Lower lobe of right lung (tissue), 2 donors: Measurements from ENCODE around the gene ZG16B. TPM values are rescaled to one million over a fixed set of nuclear protein-coding genes. Genes with fewer than 3 reads are reported as not detected.

Experiments
- ATAC-seq, 2 donors: fragments of 200-7000 bp; cut with Tn5 transposase; one replicate each; pipeline ENCODE4 v1.9.1; 2020 to 2022; ENCODE audit warnings: mild to moderate bottlenecking in 2 of 2, moderate library complexity in 2 of 2
- DNase-seq: peaks from one replicate; pipeline ENCODE4 v3.0.0-alpha.2; 2020
- H3K27ac ChIP-seq: fragments of 200-600 bp; one replicate; pipeline ENCODE4 v1.8.0; 2022
- H3K27me3 ChIP-seq: fragments of 200-600 bp; one replicate; pipeline ENCODE4 v1.8.0; 2022; ENCODE audit warnings: low read depth
- H3K36me3 ChIP-seq: fragments of 200-600 bp; one replicate; pipeline ENCODE4 v1.8.0; 2022; ENCODE audit warnings: mild to moderate bottlenecking
- H3K4me1 ChIP-seq: fragments of 200-600 bp; one replicate; pipeline ENCODE4 v1.8.0; 2022
- H3K4me3 ChIP-seq: fragments of 200-600 bp; one replicate; pipeline ENCODE4 v1.8.0; 2022; ENCODE audit warnings: mild to moderate bottlenecking
- H3K9me3 ChIP-seq: fragments of 200-600 bp; one replicate; pipeline ENCODE4 v1.8.0; 2022
- CTCF ChIP-seq: fragments of 200-600 bp; IDR thresholded peaks from one replicate; pipeline ENCODE4 v1.8.0; 2022; ENCODE audit warnings: antibody characterized with exemption, mild to moderate bottlenecking
- intact Hi-C: fragments of 100-400 bp; cut with DNase I; formaldehyde crosslinking; loops from one replicate; pipeline ENCODE4 v1.11.0; 2022
- total RNA-seq: library from RNA; stranded (reverse); fragmentation: NEBNext Ultra II Directional; extraction: Animal tissue kit (Norgen Biotek cat#: 25700); gene quantifications from one replicate; pipeline ENCODE4 v1.2.1, GENCODE V29; 2021
- donor health status: DM: no; HTN: yes; CAD: no; lungs with severe emphysema.

Gene ZG16B
- total RNA-seq, 1 donor from 2014 or later = 4.5 TPM

- intact Hi-C loops = no loop called here
- DNase-seq (peak; percentile 43), ATAC-seq (no peak)
- peaks cover 9% of the 10 kb centered on the region for H3K4me1 ChIP-seq
- H3K27me3 ChIP-seq = peaks cover 7% of the 10 kb centered on the region
- TF ChIP-seq CTCF = no peak
- H3K36me3 ChIP-seq = no peaks in the 10 kb centered on the region
- no peaks in the 10 kb centered on the region for H3K9me3 ChIP-seq
- H3K27ac ChIP-seq = no peak overlapping the region
- no peak overlapping the region for H3K4me3 ChIP-seq
Observed at GRCh38 chr16:2831203-2831602, 1.1 kb downstream of the ZG16B start.

- peak; percentile 26 for DNase-seq
- Histone ChIP-seq H3K9me3 (no peaks in the 10 kb centered on the region), H3K36me3 (no peaks in the 10 kb centered on the region), H3K27ac (no peak overlapping the region), H3K27me3 (peaks cover 10% of the 10 kb centered on the region), H3K4me1 (peaks cover 9% of the 10 kb centered on the region), H3K4me3 (no peak overlapping the region)
- TF ChIP-seq CTCF = no peak
- ATAC-seq = no peak
- intact Hi-C loops = no loop called here
Observed at GRCh38 chr16:2833776-2834175, 3.7 kb downstream of the ZG16B start.

GRCh38 chr16:2834968-2835367 is 4.9 kb downstream of the ZG16B start:
- TF ChIP-seq CTCF = no peak
- no peak for ATAC-seq
- peaks cover 5% of the 10 kb centered on the region for H3K27me3 ChIP-seq
- H3K36me3 ChIP-seq = no peaks in the 10 kb centered on the region
- intact Hi-C loops = no loop called here
- H3K9me3 ChIP-seq = no peaks in the 10 kb centered on the region
- H3K27ac ChIP-seq = no peak overlapping the region
- peaks cover 3% of the 10 kb centered on the region for H3K4me1 ChIP-seq
- H3K4me3 ChIP-seq = no peak overlapping the region
- DNase-seq = no peak

- ATAC-seq (peak; percentile 74 to 83), DNase-seq (peak; percentile 72)
- no peak for TF ChIP-seq CTCF
- peaks cover 3% of the 10 kb centered on the region for H3K27me3 ChIP-seq
- no peak overlapping the region for H3K4me3 ChIP-seq
- peak overlapping the region; percentile 36 for H3K27ac ChIP-seq
- H3K36me3 ChIP-seq = no peaks in the 10 kb centered on the region
- no peaks in the 10 kb centered on the region for H3K4me1 ChIP-seq
- intact Hi-C loops = no loop called here
- no peaks in the 10 kb centered on the region for H3K9me3 ChIP-seq
Observed at GRCh38 chr16:2835638-2836493, 5.8 kb downstream of the ZG16B start.

- no peaks in the 10 kb centered on the region for H3K9me3 ChIP-seq
- peaks cover 7% of the 10 kb centered on the region for H3K4me1 ChIP-seq
- DNase-seq = peak; percentile 19
- intact Hi-C loops = no loop called here
- no peak overlapping the region for H3K4me3 ChIP-seq
- no peaks in the 10 kb centered on the region for H3K36me3 ChIP-seq
- no peak for TF ChIP-seq CTCF
- peaks cover 3% of the 10 kb centered on the region for H3K27me3 ChIP-seq
- ATAC-seq = no peak
- peak overlapping the region; percentile 36 for H3K27ac ChIP-seq
Observed at GRCh38 chr16:2836646-2837508, 6.8 kb downstream of the ZG16B start.
